DOHH2 (cell line): Measurements from ENCODE around the gene HK3.

ENCODE experiments used
- H3F3A ChIP-seq: fragments of 200-600 bp; sonication (generic), shearing (Covaris generic); 2 replicates; pipeline ENCODE4 v1.6.0; 2016; ENCODE audit warnings: antibody characterized with exemption, mild to moderate bottlenecking; ENCODE audit not compliant: control insufficient read depth, insufficient read depth
- H3K27ac ChIP-seq: fragments of 200-600 bp; sonication (generic); 2 replicates; pipeline ENCODE4 v1.5.1; 2014; ENCODE audit warnings: low read depth, mild to moderate bottlenecking, low read length, moderate library complexity
- H3K27me3 ChIP-seq: fragments of 200-600 bp; sonication (generic); 2 replicates; pipeline ENCODE4 v1.6.1; 2014; ENCODE audit warnings: mild to moderate bottlenecking, low read length, mixed read lengths; ENCODE audit not compliant: control insufficient read depth
- H3K36me3 ChIP-seq: fragments of 200-600 bp; sonication (generic); 2 replicates; pipeline ENCODE4 v1.6.1; 2014; ENCODE audit warnings: mild to moderate bottlenecking, low read length, moderate library complexity, mixed read lengths; ENCODE audit not compliant: control insufficient read depth
- H3K4me1 ChIP-seq: fragments of 200-600 bp; sonication (generic); 2 replicates; pipeline ENCODE4 v1.6.1; 2014; ENCODE audit warnings: mild to moderate bottlenecking, low read length, mixed read lengths; ENCODE audit not compliant: control insufficient read depth
- H3K4me2 ChIP-seq: fragments of 200-600 bp; sonication (generic); 2 replicates; pipeline ENCODE4 v1.6.0; 2014; ENCODE audit warnings: mild to moderate bottlenecking, low read length, moderate library complexity
- H3K4me3 ChIP-seq: fragments of 200-600 bp; sonication (generic); 2 replicates; pipeline ENCODE4 v1.5.1; 2014; ENCODE audit warnings: mild to moderate bottlenecking, low read length, mixed read lengths
- H3K79me2 ChIP-seq: fragments of 200-600 bp; sonication (generic); 2 replicates; pipeline ENCODE4 v1.6.1; 2014; ENCODE audit warnings: mild to moderate bottlenecking, low read length, mixed read lengths; ENCODE audit not compliant: control insufficient read depth
- H3K9me2 ChIP-seq: fragments of 200-600 bp; sonication (generic); replicated peaks from 2 replicates; pipeline ENCODE4 v1.6.1; 2014; ENCODE audit warnings: mild to moderate bottlenecking, low read length, mixed read lengths; ENCODE audit not compliant: control insufficient read depth
- H3K9me3 ChIP-seq: fragments of 200-600 bp; sonication (generic); 2 replicates; pipeline ENCODE4 v1.6.1; 2014; ENCODE audit warnings: antibody characterized with exemption, low read length, mixed read lengths; ENCODE audit not compliant: control insufficient read depth, insufficient read depth
- H4K20me1 ChIP-seq: fragments of 200-600 bp; sonication (generic); 2 replicates; pipeline ENCODE4 v1.6.0; 2014; ENCODE audit warnings: low read depth, mild to moderate bottlenecking, antibody characterized with exemption, low read length, moderate library complexity; ENCODE audit not compliant: control insufficient read depth, insufficient read depth
- CTCF ChIP-seq: fragments of 200-600 bp; sonication (generic); IDR thresholded peaks from one replicate; pipeline ENCODE4 v1.5.1; 2014; ENCODE audit warnings: antibody characterized with exemption, mild to moderate bottlenecking, low read depth, low read length; ENCODE audit not compliant: poor library complexity, severe bottlenecking
- EZH2phosphoT487 ChIP-seq: fragments of 200-600 bp; sonication (generic); IDR thresholded peaks from 2 replicates; pipeline ENCODE4 v1.6.1; 2017; ENCODE audit warnings: borderline replicate concordance, mild to moderate bottlenecking, antibody characterized with exemption, low read length, moderate library complexity, mixed read lengths

Gene HK3

DNA sequence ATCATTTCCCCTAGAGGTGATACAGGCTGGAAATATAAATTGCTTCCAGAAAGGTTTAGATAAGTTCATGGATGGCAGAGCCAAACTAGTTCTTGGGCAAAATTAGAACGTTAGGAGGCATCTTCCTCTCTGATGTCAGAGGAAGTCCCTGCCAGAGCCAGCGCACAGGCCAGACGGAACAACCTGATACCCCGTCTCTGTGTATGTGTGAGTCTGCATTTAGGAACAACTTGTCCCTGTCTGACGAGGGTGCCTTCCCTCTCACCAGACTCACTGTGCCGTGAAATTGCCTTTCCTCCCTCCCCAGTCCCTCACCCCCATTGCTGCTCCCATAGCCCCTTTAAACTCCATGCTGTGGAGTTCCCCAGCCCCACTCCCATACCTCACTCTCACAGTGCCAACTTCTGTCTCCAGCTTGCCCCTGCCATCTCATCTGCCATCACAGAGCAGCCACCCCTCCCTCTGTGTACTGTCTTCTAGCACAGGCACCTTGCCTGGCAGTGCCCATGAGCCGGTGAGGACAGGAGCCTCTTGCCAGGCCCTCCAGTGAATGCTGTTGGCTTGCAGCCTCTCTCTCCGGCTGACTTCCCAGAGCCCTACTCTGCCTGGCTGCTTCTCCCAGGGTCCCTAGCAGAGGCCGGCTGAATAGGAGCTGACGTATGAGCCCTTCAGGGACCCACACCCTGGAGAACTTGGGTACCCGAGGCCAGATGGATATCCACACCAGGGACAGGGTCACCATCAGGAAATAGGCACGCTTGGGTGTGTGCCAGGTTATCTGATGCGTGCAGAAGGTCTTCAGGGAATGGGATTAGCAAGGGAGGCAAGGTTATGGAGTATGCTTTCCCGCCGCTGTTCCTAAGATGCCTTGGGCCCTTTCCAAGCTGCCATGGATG lies 62.1 kb downstream of the HK3 start:
- Histone ChIP-seq H3K27ac (no peak overlapping the region), H3K4me1 (no peaks in the 10 kb centered on the region), H4K20me1 (no peaks in the 10 kb centered on the region), H3K4me2 (no peak overlapping the region), H3K9me3 (no peaks in the 10 kb centered on the region), H3K4me3 (no peak overlapping the region), H3K9me2 (no peaks in the 10 kb centered on the region), H3K79me2 (no peaks in the 10 kb centered on the region), H3K27me3 (peaks cover 4% of the 10 kb centered on the region), H3K36me3 (no peaks in the 10 kb centered on the region), H3F3A (no peaks in the 10 kb centered on the region)
- TF ChIP-seq EZH2phosphoT487 (no peak), CTCF (no peak)

GRCh38 chr5:176835918-176836317 lies 63.2 kb downstream of the HK3 start:
- Histone ChIP-seq H3K27me3 (peaks cover 4% of the 10 kb centered on the region), H3K4me3 (no peak overlapping the region), H3K27ac (no peak overlapping the region), H3F3A (no peaks in the 10 kb centered on the region), H3K4me2 (no peak overlapping the region), H3K79me2 (no peaks in the 10 kb centered on the region), H3K36me3 (no peaks in the 10 kb centered on the region), H3K4me1 (no peaks in the 10 kb centered on the region), H3K9me2 (no peaks in the 10 kb centered on the region), H3K9me3 (no peaks in the 10 kb centered on the region), H4K20me1 (no peaks in the 10 kb centered on the region)
- no peak for TF ChIP-seq CTCF
- no peak for TF ChIP-seq EZH2phosphoT487

- no peak overlapping the region for H3K27ac ChIP-seq
- no peaks in the 10 kb centered on the region for H4K20me1 ChIP-seq
- H3K36me3 ChIP-seq: no peaks in the 10 kb centered on the region
- H3K4me2 ChIP-seq: no peak overlapping the region
- H3K9me3 ChIP-seq: no peaks in the 10 kb centered on the region
- no peaks in the 10 kb centered on the region for H3K79me2 ChIP-seq
- no peaks in the 10 kb centered on the region for H3K9me2 ChIP-seq
- TF ChIP-seq CTCF (no peak), EZH2phosphoT487 (no peak)
- peaks cover 4% of the 10 kb centered on the region for H3K27me3 ChIP-seq
- H3F3A ChIP-seq: no peaks in the 10 kb centered on the region
- H3K4me1 ChIP-seq: no peaks in the 10 kb centered on the region
- H3K4me3 ChIP-seq: no peak overlapping the region
Observed at GRCh38 chr5:176833286-176833685, 65.9 kb downstream of the HK3 start.
